ENCODE results near the gene KIRREL3. TPM values are rescaled to one million over a fixed set of nuclear protein-coding genes. Genes with fewer than 3 reads are reported as not detected.

The KIRREL3 gene
- total and polyA plus RNA-seq, 3 donors from 2014 or later, result 1.0 to 1.1 (median 1.1) TPM

- Histone ChIP-seq H3K4me3 (no peak overlapping the region), H3K27me3 (no peaks in the 10 kb centered on the region), H3K27ac (no peak overlapping the region), H3K9me3 (no peaks in the 10 kb centered on the region), H3K36me3 (ENCODE audit: low read depth, missing control alignments) (no peaks in the 10 kb centered on the region), H3K4me1 (no peaks in the 10 kb centered on the region)
- 92% methylated on average over 10 of the region's 10 CpGs; no CpG with 5 or more reads in 1 of the 2 donors for WGBS, 2 donors
- TF ChIP-seq CTCF (IDR thresholded peaks at IDR 0.05) (no peak), POLR2A (IDR thresholded peaks at IDR 0.05) (no peak)
- intact Hi-C loops (cut with DNase I; ENCODE audit: low total_unique reads), result no loop called here
- no peak for DNase-seq
Observed at GRCh38 chr11:126526471-126526870, 474.1 kb downstream of the KIRREL3 start.

GRCh38 chr11:126525702-126526101, 474.9 kb downstream of the KIRREL3 start:
- Histone ChIP-seq H3K27me3 (no peaks in the 10 kb centered on the region), H3K4me1 (no peaks in the 10 kb centered on the region), H3K27ac (no peak overlapping the region), H3K4me3 (no peak overlapping the region), H3K36me3 (ENCODE audit: low read depth, missing control alignments) (no peaks in the 10 kb centered on the region), H3K9me3 (no peaks in the 10 kb centered on the region)
- no peak for DNase-seq
- TF ChIP-seq POLR2A (IDR thresholded peaks at IDR 0.05) (no peak), CTCF (IDR thresholded peaks at IDR 0.05) (no peak)
- intact Hi-C loops (cut with DNase I; ENCODE audit: low total_unique reads), result no loop called here
- 84 to 86% methylated on average over 4 of the region's 4 CpGs for WGBS, 2 donors

GRCh38 chr11:126525216-126525615, 475.4 kb downstream of the KIRREL3 start:
- no peak for DNase-seq
- H3K4me3 ChIP-seq, result no peak overlapping the region
- TF ChIP-seq CTCF (IDR thresholded peaks at IDR 0.05) (no peak), POLR2A (IDR thresholded peaks at IDR 0.05) (no peak)

GRCh38 chr11:126523441-126524205, 476.9 kb downstream of the KIRREL3 start:
- H3K27me3 ChIP-seq, result no peaks in the 10 kb centered on the region
- TF ChIP-seq POLR2A (IDR thresholded peaks at IDR 0.05), result no peak
- TF ChIP-seq CTCF (IDR thresholded peaks at IDR 0.05), result no peak

More at GRCh38 chr11:126525216-126525615, 475.4 kb downstream of the KIRREL3 start:
- H3K9me3 ChIP-seq, result no peaks in the 10 kb centered on the region
- WGBS, 2 donors, result 80 to 90% methylated on average over 10 of the region's 10 CpGs
- no peaks in the 10 kb centered on the region for H3K4me1 ChIP-seq
- no peaks in the 10 kb centered on the region for H3K27me3 ChIP-seq
- intact Hi-C loops (cut with DNase I; ENCODE audit: low total_unique reads), result no loop called here
- H3K36me3 ChIP-seq (ENCODE audit: low read depth, missing control alignments), result no peaks in the 10 kb centered on the region
- H3K27ac ChIP-seq, result no peak overlapping the region

GRCh38 chr11:126522606-126523005, 478.0 kb downstream of the KIRREL3 start:
- no peak for TF ChIP-seq CTCF (IDR thresholded peaks at IDR 0.05)
- no peak for TF ChIP-seq POLR2A (IDR thresholded peaks at IDR 0.05)
- DNase-seq, result no peak
- H3K9me3 ChIP-seq, result no peaks in the 10 kb centered on the region
- no peaks in the 10 kb centered on the region for H3K4me1 ChIP-seq
- H3K27me3 ChIP-seq, result no peaks in the 10 kb centered on the region
- no peaks in the 10 kb centered on the region for H3K36me3 ChIP-seq (ENCODE audit: low read depth, missing control alignments)
- intact Hi-C loops (cut with DNase I; ENCODE audit: low total_unique reads), result no loop called here
- H3K27ac ChIP-seq, result no peak overlapping the region
- WGBS, 2 donors, result 82 to 87% methylated on average over 7 of the region's 7 CpGs
- H3K4me3 ChIP-seq, result no peak overlapping the region

More at GRCh38 chr11:126523441-126524205, 476.9 kb downstream of the KIRREL3 start:
- H3K4me1 ChIP-seq, result no peaks in the 10 kb centered on the region
- H3K9me3 ChIP-seq, result no peaks in the 10 kb centered on the region
- H3K4me3 ChIP-seq, result no peak overlapping the region
- H3K36me3 ChIP-seq (ENCODE audit: low read depth, missing control alignments), result no peaks in the 10 kb centered on the region
- 43 to 74% methylated on average over 4 of the region's 4 CpGs for WGBS, 2 donors
- no peak overlapping the region for H3K27ac ChIP-seq
- intact Hi-C loops (cut with DNase I; ENCODE audit: low total_unique reads), result no loop called here
- no peak for DNase-seq

All from testis (tissue), 3 donors.